LHCN-M2 (cell line): ENCODE data around the gene ELOVL2. TPM values are rescaled to one million over a fixed set of nuclear protein-coding genes. Genes with fewer than 3 reads are reported as not detected.
"Not testable (repeated sequence)": the region's sequence is repeated elsewhere in the genome, so short reads cannot be mapped to it uniquely, and the experiment has no call there.

ENCODE experiments used
- DNase-seq: peaks from one replicate; pipeline ENCODE4 v3.0.0-alpha.2; 2012; ENCODE audit warnings: low read depth
- total RNA-seq: library from RNA; depleted of rRNA; stranded (reverse); fragments of >200 nt; gene quantifications from 2 replicates; pipeline ENCODE4 v1.2.3, GENCODE V29; 2014

ELOVL2 gene
- total RNA-seq, 1 experiment from 2014 or later: 0.06 TPM

DNA sequence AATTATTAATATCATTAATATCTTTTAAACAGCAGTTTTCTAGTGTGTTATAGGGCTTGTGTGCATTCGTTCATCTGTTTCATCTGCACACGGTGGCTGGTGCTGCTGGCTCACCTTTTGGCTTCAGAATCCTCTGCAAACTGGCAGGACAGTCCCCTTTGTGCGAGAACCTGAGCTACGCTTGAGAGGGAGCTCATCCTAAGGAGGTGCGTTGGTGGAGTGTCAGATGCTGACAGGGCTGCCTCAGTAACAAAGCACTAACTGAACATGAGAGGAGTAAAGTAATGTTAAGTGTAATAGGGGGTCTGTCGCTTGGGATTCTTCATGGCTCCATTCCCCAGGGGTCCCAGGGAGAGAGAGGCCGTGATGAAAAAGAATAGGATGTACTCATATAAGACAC lies 22.4 kb downstream of the ELOVL2 start:
- no peak for DNase-seq

- DNase-seq: no peak
These were observed 23.1 kb downstream of the ELOVL2 start for GRCh38 chr6:11021003-11021402.

DNA sequence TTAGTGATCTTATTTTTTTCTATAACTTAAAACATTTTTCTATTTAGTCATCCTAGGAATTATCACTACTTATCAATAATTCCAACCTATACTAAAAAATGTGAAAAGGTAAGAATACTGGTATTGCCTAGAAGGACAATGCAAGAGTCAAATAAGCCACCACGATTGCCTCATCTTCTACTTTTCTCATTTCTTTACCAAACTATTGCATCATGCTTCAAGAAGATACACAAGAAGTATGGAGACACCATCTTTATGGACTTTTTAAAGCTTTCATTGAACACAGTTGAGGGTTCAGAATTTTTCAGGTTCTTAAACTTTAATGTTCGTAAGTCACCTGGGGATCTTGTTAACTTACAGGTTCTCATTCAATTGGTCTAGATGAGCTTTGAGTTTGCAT lies 25.9 kb downstream of the ELOVL2 start:
- no peak for DNase-seq

DNA sequence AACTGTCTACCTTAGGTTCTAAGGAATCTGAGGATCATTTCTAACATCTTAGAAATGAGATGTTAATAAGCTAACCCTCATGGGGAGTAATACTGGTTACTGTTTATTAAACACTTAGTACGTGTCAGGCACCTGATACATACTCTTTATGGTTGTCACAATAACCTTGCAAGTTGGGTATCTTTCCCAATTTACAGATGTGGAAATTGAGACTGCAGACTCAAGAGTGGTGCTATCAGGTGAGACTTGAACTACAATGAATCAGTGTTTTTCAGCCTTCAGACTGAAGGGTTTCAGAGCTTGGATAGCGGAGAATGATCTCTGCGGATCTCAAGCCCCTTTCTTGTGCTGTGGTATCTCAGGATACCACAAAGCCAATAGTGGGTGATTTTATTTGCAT lies 27.0 kb downstream of the ELOVL2 start:
- DNase-seq: no peak

DNA sequence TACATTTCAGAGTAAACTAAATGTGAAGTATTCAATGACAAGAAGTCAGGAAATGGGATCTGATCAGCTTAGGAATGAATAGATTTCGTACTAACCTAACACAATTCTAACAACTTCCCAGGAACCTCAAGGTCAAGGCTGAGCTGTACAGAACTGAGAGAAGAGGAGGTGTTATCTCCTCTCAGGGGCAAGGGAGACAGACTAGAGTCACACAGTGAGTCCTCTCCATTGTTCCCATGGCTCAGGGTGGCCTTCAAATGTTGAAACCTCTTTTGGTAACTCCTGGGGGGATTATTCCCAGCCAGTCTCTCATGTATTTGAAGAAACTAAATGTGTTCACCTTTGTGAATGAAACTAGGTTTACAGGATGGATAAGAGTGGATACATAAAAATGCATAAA lies 27.7 kb downstream of the ELOVL2 start:
- DNase-seq: no peak

DNA sequence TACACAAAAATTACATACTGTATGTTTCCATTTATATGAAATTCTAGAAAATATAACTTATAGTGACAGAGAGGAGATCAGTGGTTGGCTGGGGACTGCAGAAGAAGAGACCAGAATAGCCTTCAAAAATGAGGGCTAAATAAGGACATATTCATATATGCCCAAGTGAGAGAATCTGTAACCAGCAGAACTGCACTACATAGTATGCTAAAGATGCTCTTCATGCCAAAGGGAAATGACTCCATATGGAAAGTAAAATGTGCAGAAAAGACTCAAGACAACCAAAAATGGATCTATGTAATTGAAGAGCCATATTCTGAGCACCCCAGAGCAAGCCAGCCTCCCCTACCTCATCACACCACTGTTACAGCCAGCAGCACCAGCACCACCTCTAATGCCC lies 29.0 kb downstream of the ELOVL2 start:
- no peak for DNase-seq

DNA sequence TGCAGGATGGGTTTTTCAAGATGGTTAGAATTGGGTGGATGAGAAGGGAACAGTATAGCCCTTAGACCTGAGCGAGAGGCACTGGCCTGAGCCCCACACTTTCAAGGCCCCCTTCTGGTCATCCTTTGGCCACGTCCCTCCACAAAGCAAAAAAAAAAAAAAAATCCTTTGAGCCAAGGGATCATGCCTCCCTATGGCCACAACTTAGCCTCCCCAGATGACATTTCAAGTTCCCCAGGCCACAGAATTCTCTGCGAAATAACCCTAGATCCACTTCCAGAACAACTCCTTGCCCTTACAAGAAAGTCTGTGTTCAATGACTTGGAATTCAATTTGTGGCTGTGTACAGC lies 30.4 kb downstream of the ELOVL2 start:
- no peak for DNase-seq

DNA sequence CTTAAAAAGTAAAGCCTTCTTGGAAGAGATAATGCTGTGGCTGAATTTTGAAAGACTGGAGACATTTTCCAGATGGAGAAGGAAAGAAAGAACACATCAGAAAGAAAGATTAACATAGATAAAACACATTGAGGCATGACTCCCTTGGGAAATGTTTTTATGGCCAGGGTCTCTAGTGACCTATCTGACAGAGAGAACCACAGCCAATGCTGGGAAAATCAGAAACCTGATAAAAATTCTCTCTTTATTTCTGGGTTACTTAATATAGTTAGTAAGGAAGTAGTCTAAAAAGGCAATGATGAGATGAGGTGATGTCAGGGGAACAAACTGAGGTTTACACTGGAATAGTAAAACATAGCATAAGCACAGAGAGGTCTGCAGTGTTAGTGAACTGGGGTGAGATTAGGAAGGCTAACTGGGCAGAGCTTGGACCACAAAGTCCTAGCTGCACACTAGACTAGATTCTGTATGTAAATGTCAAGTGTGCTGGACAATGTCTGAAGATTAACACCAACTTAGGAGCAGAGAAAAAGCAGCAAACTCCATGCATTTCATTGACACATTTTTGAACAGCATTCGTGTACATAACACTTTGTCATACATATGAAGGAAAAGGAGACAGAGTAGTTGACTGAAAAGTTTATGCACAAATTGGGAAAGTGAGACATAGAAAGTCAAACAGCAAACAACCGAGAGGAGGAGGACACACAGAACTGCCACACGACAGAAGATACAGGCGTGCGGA lies 31.0 kb downstream of the ELOVL2 start:
- DNase-seq: no peak

GRCh38 chr6:11012295-11012754 lies 31.8 kb downstream of the ELOVL2 start:
- DNase-seq: no peak

DNA sequence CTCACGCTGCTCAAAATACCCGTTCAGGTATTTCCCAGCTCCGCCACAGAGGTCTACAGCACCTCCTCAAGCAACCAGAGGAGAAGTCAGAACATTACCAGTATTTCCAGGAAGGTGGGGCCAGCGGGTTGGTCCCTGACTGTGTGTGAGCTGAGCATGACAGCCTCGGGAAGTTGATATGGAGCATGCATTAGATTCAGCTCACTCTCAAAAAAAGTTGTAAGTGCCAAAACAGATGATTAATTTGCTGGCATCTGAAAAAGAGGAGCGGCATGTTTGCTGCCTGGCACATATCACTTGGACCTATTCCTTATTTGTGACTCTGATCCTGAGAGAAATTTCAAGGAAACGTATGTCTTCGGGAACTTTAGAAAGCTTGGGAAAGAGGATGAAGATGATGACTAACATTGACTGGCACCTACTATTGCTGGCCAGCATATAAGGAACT lies 32.3 kb downstream of the ELOVL2 start:
- peak; percentile 25 for DNase-seq

DNA sequence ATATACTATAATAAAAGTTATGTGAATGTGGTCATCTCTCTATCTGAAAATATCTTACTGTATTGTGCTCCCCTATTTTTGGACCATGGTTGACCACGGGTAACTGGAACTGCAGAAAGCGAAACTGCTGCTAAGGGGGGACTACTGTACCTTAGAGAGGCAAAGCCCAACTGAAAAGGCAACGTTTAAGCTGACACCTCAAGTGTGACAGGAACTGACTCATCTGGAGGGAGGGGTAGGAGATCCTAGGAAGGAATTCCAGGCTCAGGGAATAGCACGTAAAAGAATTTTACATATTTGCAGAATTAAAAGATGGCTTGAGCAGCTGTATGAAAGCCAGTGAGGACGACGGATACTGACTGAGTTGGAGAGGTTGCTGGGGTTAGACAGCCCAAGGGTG lies 34.8 kb downstream of the ELOVL2 start:
- peak; percentile 59 for DNase-seq

- peak; percentile 9 for DNase-seq
These were observed 35.3 kb downstream of the ELOVL2 start for GRCh38 chr6:11008821-11009220.

DNA sequence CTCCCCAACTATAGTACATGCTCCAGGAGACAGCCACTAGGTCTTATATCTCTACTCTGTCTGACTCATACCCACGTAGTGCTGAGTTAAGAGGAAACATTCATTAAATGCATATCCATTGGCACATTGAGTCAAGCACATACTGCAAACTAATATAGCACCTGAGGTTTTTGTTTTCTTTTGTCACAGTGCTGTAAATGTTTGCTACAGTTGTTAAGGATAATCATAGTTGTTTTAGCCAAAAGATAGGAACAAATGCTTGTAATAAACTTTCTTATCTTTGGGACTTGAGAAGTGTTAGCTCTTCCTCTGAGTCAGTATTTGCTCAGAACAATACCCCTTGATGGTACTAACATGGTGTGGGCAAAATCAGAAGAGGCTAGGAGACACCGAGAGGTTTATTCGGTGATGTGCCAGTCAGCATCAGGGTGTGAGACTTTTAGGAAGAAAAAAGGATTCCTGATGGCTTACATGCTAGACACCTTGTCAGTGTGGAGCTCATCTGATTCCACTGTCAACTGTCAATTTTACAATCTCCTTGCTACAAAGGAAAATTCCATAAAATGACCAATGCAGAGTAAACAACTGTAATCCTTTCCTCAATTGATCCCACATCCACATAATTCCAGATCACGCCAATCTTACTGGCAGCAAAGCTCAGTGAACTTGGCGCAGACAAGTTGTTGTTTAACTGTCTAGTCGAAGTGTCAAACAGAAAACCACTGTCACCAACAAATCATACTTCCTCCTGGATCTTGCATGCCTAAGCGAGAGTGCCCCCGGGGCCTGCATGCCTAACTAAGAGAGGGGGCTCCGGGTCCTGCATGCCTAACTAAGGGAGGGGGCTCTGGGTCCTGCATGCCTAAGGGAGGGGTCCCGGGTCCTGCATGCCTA lies 36.1 kb downstream of the ELOVL2 start:
- DNase-seq: peak; percentile 18

DNA sequence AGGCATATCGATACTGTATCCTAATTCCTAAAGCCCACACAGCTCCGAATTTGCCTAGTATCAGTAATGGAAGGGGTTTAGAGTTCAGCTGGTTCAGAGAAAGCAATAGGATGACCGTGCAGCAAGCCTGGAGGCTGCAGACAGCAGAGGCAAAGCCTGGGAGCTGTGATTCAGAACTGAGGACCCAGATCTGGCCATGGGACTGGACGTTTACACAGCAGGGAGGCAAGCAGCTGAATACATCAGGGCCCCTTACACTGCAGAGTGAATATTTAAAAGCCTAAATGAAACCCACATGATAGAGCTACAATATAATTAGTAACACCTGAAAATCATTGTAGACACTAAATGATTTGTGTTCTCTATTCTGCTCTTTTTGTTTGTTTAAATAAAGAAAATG lies 38.0 kb downstream of the ELOVL2 start:
- DNase-seq: peak; percentile 17

DNA sequence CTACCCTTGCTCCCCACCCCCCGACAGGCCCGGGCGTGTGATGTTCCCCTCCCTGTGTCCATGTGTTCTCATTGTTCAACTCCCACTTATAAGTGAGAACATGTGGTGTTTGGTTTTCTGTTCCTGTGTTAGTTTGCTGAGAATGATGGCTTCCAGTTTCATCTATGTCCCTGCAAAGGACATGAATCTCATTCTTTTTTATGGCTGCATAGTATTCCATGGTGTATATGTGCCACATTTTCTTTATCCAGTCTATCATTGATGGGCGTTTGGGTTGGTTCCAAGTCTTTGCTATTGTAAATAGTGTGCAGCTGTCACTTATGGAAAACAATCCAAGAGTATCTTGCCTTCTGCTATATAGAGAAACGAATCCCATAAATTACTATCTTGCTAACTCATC lies 40.8 kb downstream of the ELOVL2 start:
- not testable (repeated sequence) for DNase-seq

- no peak for DNase-seq
These were observed 41.9 kb downstream of the ELOVL2 start for GRCh38 chr6:11002176-11002575.

DNA sequence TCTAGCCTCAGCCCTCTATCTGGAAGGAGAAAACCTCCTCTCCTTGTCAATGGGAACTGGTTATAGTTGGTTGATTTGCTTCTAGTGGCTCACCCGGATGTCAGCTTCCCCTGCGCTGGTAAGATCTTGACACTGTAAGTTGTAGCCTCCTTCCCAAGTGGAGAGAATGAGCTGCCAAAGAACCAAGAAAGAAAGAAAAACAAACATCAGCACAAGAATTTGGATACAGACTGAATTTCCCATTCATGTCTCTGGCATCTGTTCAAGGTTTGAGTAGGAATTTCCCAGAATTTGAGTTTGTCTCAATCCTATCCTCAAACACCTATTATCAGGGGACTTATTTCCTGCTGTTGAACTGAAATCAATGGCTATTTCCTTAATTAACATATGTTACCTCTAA lies 44.1 kb downstream of the ELOVL2 start:
- DNase-seq: no peak

DNA sequence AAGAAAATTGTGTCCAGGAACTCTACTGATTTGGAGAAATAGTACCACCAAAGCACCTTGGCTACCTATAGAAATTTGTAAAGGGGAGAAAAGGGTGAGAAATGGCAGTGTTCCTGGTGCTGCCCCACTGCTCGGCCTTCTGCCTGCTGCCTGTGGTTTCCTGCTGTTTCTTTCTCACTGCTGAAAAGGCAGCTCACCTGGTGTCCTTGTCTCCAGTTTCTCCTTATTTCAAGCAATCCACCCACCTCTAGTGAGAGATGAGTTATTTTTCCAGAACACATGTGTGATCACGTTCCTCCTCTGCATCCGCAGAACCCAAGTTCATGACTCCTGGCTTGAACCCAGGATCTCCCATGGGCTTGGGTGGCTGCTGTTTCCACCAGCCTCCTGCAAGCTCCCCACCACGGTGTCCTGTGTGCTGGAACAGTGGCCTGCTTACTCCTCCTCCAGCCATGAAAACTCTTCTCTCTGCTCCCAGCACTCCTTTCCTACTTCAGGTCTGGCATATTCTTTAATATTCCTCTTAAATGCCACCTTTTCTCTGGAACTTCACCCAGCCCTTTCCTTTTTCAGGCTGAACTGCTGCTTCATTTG lies 48.9 kb downstream of the ELOVL2 start:
- no peak for DNase-seq

DNA sequence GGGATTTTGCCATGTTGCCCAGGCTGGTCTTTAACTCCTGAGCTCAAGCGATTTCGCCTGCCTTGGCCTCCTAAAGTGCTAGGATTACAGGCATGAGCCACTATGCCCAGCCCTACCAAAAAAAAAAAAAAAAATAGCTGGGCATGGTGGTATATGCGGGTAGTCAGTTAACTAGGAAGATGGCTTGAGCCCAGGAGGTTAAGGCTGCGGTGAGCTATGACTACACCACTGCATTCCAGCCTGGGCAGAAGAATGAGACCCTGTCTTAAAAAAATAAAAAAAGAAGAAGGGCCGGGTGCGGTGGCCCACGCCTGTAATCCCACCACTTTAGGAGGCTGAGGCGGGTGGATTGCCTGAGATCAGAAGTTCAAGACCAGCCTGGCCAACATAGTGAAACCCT lies 50.2 kb downstream of the ELOVL2 start:
- DNase-seq: no peak

- DNase-seq: no peak
These were observed 53.0 kb downstream of the ELOVL2 start for GRCh38 chr6:10991115-10991514.

DNA sequence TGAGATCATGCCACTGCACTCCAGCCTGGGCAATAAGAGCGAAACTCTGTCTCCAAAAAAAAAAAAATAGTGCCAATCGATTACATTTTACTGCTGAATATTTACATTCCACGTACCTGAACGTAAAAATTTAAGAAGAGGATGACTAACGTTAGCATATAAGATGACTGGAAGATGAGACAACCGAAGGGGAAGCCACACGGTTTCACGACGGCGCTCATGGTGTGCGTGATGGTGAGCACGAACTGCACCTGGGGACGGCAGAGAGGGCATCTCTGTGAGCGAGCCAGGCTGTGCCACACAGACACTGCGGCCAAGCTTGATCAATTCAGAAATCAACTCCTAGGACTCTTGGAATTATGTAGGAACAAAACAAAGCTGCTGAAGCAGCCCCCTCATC lies 54.5 kb downstream of the ELOVL2 start:
- no peak for DNase-seq

- DNase-seq: not testable (repeated sequence)
These were observed 59.1 kb downstream of the ELOVL2 start for GRCh38 chr6:10984959-10985358.
